GM12878 (cell line): ENCODE data around the gene CCSER2. TPM values are rescaled to one million over a fixed set of nuclear protein-coding genes. Genes with fewer than 3 reads are reported as not detected.

Experiments
- ATAC-seq: fragments of 200-7000 bp; cut with Tn5 transposase; 3 replicates; pipeline ENCODE4 v1.9.1; 2020; ENCODE audit warnings: mild to moderate bottlenecking, moderate library complexity
- BruUV-seq: library from RNA; stranded (reverse); fragments of 400-500 nt; replicated peaks from 2 replicates; lab custom pipeline; 2021; lab: Mats Ljungman, UMichigan
- CTCF ChIA-PET: fragments of 300-600 bp; sonication (Branson Sonifier 250); formaldehyde crosslinking; extraction: SDS; loops from one replicate; lab custom pipeline; 2021; ENCODE audit warnings: inconsistent platforms; lab: Yijun Ruan, JAX
- POLR2A ChIA-PET: fragments of 350-600 bp; formaldehyde crosslinking; extraction: SDS; loops from one replicate; lab custom pipeline; 2021; ENCODE audit warnings: inconsistent platforms; lab: Charles Lee
- RAD21 ChIA-PET: fragments of 300-600 bp; sonication (Branson Sonifier 250); formaldehyde crosslinking; loops from one replicate; lab custom pipeline; 2023; ENCODE audit warnings: antibody characterized with exemption; ENCODE audit not compliant: unreplicated experiment; lab: Charles Lee
- SMC1A ChIA-PET: fragments of 300-600 bp; sonication (Branson Sonifier 250); formaldehyde crosslinking; loops from one replicate; lab custom pipeline; 2023; ENCODE audit not compliant: unreplicated experiment, uncharacterized antibody; lab: Charles Lee
- DNase-seq: peaks from one replicate; pipeline ENCODE4 v3.0.0-alpha.2; 2011; ENCODE audit warnings: low read depth, low spot score
- FAIRE-seq: peaks from 3 replicates; lab custom pipeline; 2011; peaks lifted over from hg19 to GRCh38; lab: Jason Lieb, UNC
- H2AFZ ChIP-seq: 2 replicates; pipeline ENCODE4 v1.6.0; 2011; ENCODE audit warnings: low read depth, low read length, control low read depth; ENCODE audit not compliant: control insufficient read depth
- H3K27ac ChIP-seq: 2 replicates; pipeline ENCODE4 v1.5.1; 2011; ENCODE audit warnings: control low read depth; ENCODE audit not compliant: control insufficient read depth, insufficient read depth
- H3K27me3 ChIP-seq, 2 experiments: replicated peaks in 1 of 2; 2 replicates each; pipeline versions ENCODE4 v1.6.0 to v1.6.1; 2011; ENCODE audit warnings: low read length in 1 of 2; ENCODE audit not compliant: control insufficient read depth in 2 of 2, insufficient read depth in 2 of 2
- H3K36me3 ChIP-seq, 2 experiments: 2 replicates each; pipeline ENCODE4 v1.5.1; 2011; ENCODE audit warnings: low read length in 1 of 2; ENCODE audit not compliant: control insufficient read depth in 2 of 2, insufficient read depth in 2 of 2
- H3K4me1 ChIP-seq: 2 replicates; pipeline ENCODE4 v1.6.1; 2011; ENCODE audit warnings: mild to moderate bottlenecking, low read length, moderate library complexity, mixed read lengths; ENCODE audit not compliant: control insufficient read depth, insufficient read depth
- H3K4me2 ChIP-seq: 2 replicates; pipeline ENCODE4 v1.6.0; 2011; ENCODE audit warnings: control low read depth; ENCODE audit not compliant: control insufficient read depth, insufficient read depth
- H3K4me3 ChIP-seq: fragments of 200-600 bp; sonication (generic); 2 replicates; pipeline ENCODE4 v1.5.1; 2016
- H3K79me2 ChIP-seq: 2 replicates; pipeline ENCODE4 v1.6.0; 2011; ENCODE audit warnings: low read length; ENCODE audit not compliant: control insufficient read depth, insufficient read depth
- H3K9ac ChIP-seq: 2 replicates; pipeline ENCODE4 v1.8.0; 2011; ENCODE audit warnings: low read length, control low read depth, mixed read lengths; ENCODE audit not compliant: control insufficient read depth, insufficient read depth
- H3K9me3 ChIP-seq: replicated peaks from 3 replicates; pipeline ENCODE4 v1.5.1; 2011; ENCODE audit warnings: mild to moderate bottlenecking, low read length; ENCODE audit not compliant: control insufficient read depth, insufficient read depth
- H4K20me1 ChIP-seq: 2 replicates; pipeline ENCODE4 v1.6.0; 2011; ENCODE audit not compliant: control insufficient read depth, insufficient read depth
- CBX5 ChIP-seq: sonication (generic); IDR thresholded peaks from 2 replicates; pipeline ENCODE4 v1.6.1; 2016; ENCODE audit warnings: low read depth, moderate library complexity, mild to moderate bottlenecking, inconsistent platforms
- CEBPZ ChIP-seq: fragments of 150-350 bp; IDR thresholded peaks from 2 replicates; pipeline ENCODE4 v1.6.1; 2016; ENCODE audit warnings: low read depth, low read length
- CREB1 ChIP-seq: IDR thresholded peaks from 2 replicates; pipeline ENCODE4 v1.6.1; 2012; ENCODE audit warnings: low read depth, mild to moderate bottlenecking, inconsistent platforms
- ESRRA ChIP-seq: IDR thresholded peaks from 2 replicates; pipeline ENCODE4 v1.6.1; 2012; ENCODE audit warnings: mild to moderate bottlenecking, low read length, improper control_type of control experiment
- ETV6 ChIP-seq, 2 experiments: fragments of 450-650 bp in 1 of 2; IDR thresholded peaks in 1 of 2; conservative IDR thresholded peaks in 1 of 2; 2 replicates each; pipeline ENCODE4 v1.6.1; 2014; ENCODE audit warnings: antibody characterized with exemption in 1 of 2, borderline replicate concordance in 1 of 2, low read depth in 1 of 2, mild to moderate bottlenecking in 1 of 2, moderate library complexity in 1 of 2
- FOXM1 ChIP-seq: IDR thresholded peaks from 2 replicates; pipeline ENCODE4 v1.6.1; 2012; ENCODE audit warnings: low read depth, mild to moderate bottlenecking, inconsistent platforms, low read length, moderate library complexity
- LARP7 ChIP-seq: fragments of 450-650 bp; IDR thresholded peaks from 2 replicates; pipeline ENCODE4 v1.6.1; 2017; ENCODE audit warnings: mild to moderate bottlenecking
- MXI1 ChIP-seq: fragments of 150-350 bp; IDR thresholded peaks from 2 replicates; pipeline ENCODE4 v1.6.1; 2011; ENCODE audit warnings: low read depth, mild to moderate bottlenecking, inconsistent platforms, low read length, improper control_type of control experiment
- PAX8 ChIP-seq: fragments of 450-650 bp; IDR thresholded peaks from 2 replicates; pipeline ENCODE4 v1.6.1; 2017; ENCODE audit warnings: mild to moderate bottlenecking, moderate library complexity
- PML ChIP-seq: IDR thresholded peaks from 2 replicates; pipeline ENCODE4 v1.6.1; 2012; ENCODE audit warnings: low read length, inconsistent platforms
- RAD51 ChIP-seq: fragments of 450-650 bp; IDR thresholded peaks from 2 replicates; pipeline ENCODE4 v1.6.1; 2016; ENCODE audit warnings: moderate library complexity, mild to moderate bottlenecking, inconsistent platforms
- RUNX3 ChIP-seq: IDR thresholded peaks from 2 replicates; pipeline ENCODE4 v1.6.1; 2012; ENCODE audit warnings: low read length, inconsistent platforms
- SIX5 ChIP-seq: IDR thresholded peaks from 2 replicates; pipeline ENCODE4 v1.6.1; 2011; ENCODE audit warnings: mild to moderate bottlenecking, low read depth, low read length, moderate library complexity; ENCODE audit not compliant: severe bottlenecking
- SUZ12 ChIP-seq: fragments of 200-600 bp; sonication (generic); IDR thresholded peaks from one replicate; pipeline ENCODE4 v1.6.1; 2018; ENCODE audit warnings: antibody characterized with exemption, mild to moderate bottlenecking; ENCODE audit not compliant: unreplicated experiment
- TCF7 ChIP-seq: IDR thresholded peaks from 2 replicates; pipeline ENCODE4 v1.6.1; 2014; ENCODE audit warnings: antibody characterized with exemption, borderline replicate concordance
- ZBTB33 ChIP-seq: fragments of 450-650 bp; IDR thresholded peaks from 2 replicates; pipeline ENCODE4 v1.6.1; 2017; ENCODE audit warnings: mild to moderate bottlenecking
- ZNF592 ChIP-seq: fragments of 450-650 bp; IDR thresholded peaks from 2 replicates; pipeline ENCODE4 v1.6.1; 2017; ENCODE audit warnings: mild to moderate bottlenecking, moderate library complexity
- WGBS: methylation state at CpG from one replicate; pipeline ENCODE4 v1.1.6; 2016; ENCODE audit warnings: low lambda C conversion rate; ENCODE audit not compliant: insufficient replicate concordance, insufficient coverage; ENCODE audit errors: missing lambda C conversion rate; 5-methylcytosine and 5-hydroxymethylcytosine counted together
- in situ Hi-C: fragments of 300-500 bp; cut with MboI; formaldehyde crosslinking; loops from 9 replicates; pipeline ENCODE4 v1.14.3; 2018; ENCODE audit warnings: mixed read lengths
- intact Hi-C: fragments of 100-400 bp; cut with micrococcal nuclease; formaldehyde crosslinking; loops from one replicate; pipeline ENCODE4 v1.14.2; 2022; ENCODE audit not compliant: unreplicated experiment
- polyA plus RNA-seq, 11 experiments: library from polyadenylated mRNA; depleted of rRNA in 4 of 11; unstranded in 6 of 11; stranded (reverse) in 5 of 11; fragments of >200 nt; fragmentation: Nextera tagmentation in 4 of 11; fragmentation: Illumina TruSeq in 1 of 11; extraction: Ambion mirVana in 4 of 11; extraction: Trizol in 1 of 11; gene quantifications; 1 replicate in 1 of 11; 2 replicates in 10 of 11; pipeline versions ENCODE4 v1.2.1 to v1.2.3, GENCODE V29; 2011 to 2016; ENCODE audit warnings: inconsistent platforms in 2 of 11, missing spikeins in 2 of 11, low read depth in 1 of 11
- total RNA-seq, 4 experiments: library from RNA; depleted of rRNA in 3 of 4; stranded (reverse); fragments of >200 nt in 3 of 4; fragmentation: Illumina TruSeq in 1 of 4; extraction: Trizol in 1 of 4; gene quantifications; 2 replicates each; pipeline versions ENCODE4 v1.2.1 to v1.2.3, GENCODE V29; 2013 to 2021

The CCSER2 gene
- total and polyA plus RNA-seq, 10 of the 15 experiments (the other 5 are each of a cell fraction or from before 2014, with no cell fraction given): 4.7 to 18.8 (median 13.2) TPM

GRCh38 chr10:84335516-84335915 is 7.1 kb downstream of the CCSER2 start:
- H3K27me3 ChIP-seq: no peaks in the 10 kb centered on the region
- ChIA-PET SMC1A (interaction anchor here (0.9 to 2.4 kb wide), 5 partner anchors 10 to 69 kb away, joined by 3 to 9 read pairs (median 4); no protein-coding TSS in a partner anchor), POLR2A (no interaction called here), CTCF (interaction anchor here (1.1 to 5.2 kb wide), 8 partner anchors 11 to 205 kb away, joined by 3 to 46 read pairs (median 4); no protein-coding TSS in a partner anchor), RAD21 (interaction anchor here (1.1 kb wide), 1 partner anchor 19 kb away, joined by 3 read pairs; no protein-coding TSS in a partner anchor)
- DNase-seq (no peak), ATAC-seq (no peak), FAIRE-seq (no peak)
- intact Hi-C loops (no loop called here), in situ Hi-C loops (no loop called here)
- no peak overlapping the region for H3K9ac ChIP-seq
- H2AFZ ChIP-seq: no peak overlapping the region
- 74% methylated on average over 3 of the region's 3 CpGs for WGBS
- H3K36me3 ChIP-seq: no peaks in the 10 kb centered on the region
- no peak overlapping the region for H3K4me2 ChIP-seq
- no TSS peak for BruUV-seq
- no peaks in the 10 kb centered on the region for H3K9me3 ChIP-seq
- H3K4me1 ChIP-seq: peaks cover 13% of the 10 kb centered on the region
- peaks cover 6% of the 10 kb centered on the region for H3K79me2 ChIP-seq
- H3K27ac ChIP-seq: no peak overlapping the region
- no peak overlapping the region for H3K4me3 ChIP-seq
- no peaks in the 10 kb centered on the region for H4K20me1 ChIP-seq
- TF ChIP-seq ESRRA (no peak), RAD51 (no peak), CREB1 (no peak), CBX5 (no peak), ETV6 (conservative IDR thresholded peaks at IDR 0.05 in 1 of 2, IDR thresholded peaks at IDR 0.05 in 1 of 2; ENCODE audit: borderline replicate concordance in 1 of 2, low read depth in 1 of 2) (no peak), PML (no peak), MXI1 (no peak), TCF7 (no peak), ZBTB33 (no peak), ZNF592 (no peak), LARP7 (no peak), CEBPZ (no peak), RUNX3 (no peak), PAX8 (no peak), FOXM1 (no peak), SUZ12 (no peak), SIX5 (no peak)
